ENCODE data around the gene ANKFN1.

Gene ANKFN1

GRCh38 chr17:56514899-56515298 lies 361.6 kb downstream of the ANKFN1 start:
- DNase-seq = no peak

- no peak for DNase-seq
Measured at GRCh38 chr17:56521414-56522141, 368.3 kb downstream of the ANKFN1 start.

- DNase-seq = no peak
Measured at GRCh38 chr17:56523042-56523441, 369.8 kb downstream of the ANKFN1 start.

DNA sequence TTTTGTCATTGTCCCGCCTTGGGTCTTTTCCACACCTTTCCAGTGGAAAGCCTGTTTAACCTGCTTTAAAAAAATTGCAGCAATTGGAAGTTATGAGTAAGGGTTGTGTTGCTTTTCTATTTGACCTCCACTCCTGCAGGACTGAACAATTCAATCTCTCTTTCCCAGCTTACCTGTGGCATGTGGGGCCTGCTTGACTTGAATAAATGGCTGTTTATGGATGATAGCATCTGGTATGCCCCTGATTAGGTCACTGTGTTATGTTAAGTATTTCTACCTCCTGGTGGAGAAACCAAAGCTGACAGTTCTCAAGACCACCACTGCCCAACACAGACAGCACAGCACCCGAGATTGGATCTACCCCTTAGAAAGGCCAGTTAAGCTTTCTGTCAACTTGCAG lies 375.4 kb downstream of the ANKFN1 start:
- no peak for DNase-seq

DNA sequence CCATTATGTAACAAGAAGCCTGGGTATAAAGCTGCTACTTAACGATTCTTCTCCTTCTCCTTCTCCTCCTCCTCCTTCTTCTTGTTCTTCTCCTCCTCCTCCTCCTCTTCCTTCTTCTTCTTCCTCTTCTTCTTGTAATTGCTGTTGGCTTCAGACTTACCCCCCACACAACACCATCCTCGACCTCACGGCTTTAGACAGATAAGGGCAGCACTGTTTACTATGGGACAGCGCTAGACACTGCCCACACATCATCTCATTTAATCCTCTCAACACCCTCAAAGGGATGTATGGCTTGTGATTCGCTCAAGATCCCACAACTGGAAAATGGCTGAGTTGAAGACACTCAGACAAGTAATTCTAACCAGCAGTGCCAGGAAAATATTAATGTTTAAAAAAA lies 379.7 kb downstream of the ANKFN1 start:
- DNase-seq = no peak

DNA sequence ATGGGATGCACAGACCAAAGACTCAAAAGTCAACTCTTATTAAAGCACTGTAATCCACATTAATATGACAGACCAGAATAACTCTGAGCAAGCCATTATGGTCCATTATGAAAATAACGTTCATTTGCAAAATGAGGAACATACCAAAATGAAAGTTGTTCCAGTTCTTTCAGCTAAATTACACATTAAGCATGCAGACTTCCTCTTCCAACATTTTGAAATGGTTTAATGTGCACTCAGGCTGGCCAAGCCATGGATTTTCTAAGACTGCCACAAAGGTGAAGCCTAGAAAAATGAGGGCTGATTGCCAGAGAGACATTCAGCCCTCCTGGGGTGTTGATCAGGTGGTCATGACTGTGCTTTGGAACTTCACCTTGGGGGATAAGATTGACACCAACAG lies 383.5 kb downstream of the ANKFN1 start:
- DNase-seq = no peak

DNA sequence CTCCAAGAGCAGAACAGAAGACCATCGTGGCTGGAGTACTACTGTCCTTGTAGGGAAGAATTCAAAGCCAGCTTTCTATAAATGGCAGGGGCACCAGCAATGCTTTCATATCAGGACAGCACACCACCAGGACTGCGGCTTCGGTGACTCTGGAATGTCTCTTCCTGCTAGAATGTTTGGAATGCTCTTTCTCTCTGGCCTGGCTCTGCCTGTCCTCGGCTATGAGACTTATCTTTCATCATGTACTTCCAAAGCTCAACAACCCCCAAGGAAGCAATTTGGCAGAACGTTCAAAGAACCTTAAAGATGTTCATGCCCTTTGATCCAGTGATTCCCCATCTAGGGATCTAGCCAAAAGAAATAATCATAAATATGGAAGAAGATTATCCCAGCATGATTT lies 387.6 kb downstream of the ANKFN1 start:
- no peak for DNase-seq

GRCh38 chr17:56543280-56543679 lies 390.0 kb downstream of the ANKFN1 start:
- DNase-seq = no peak

GRCh38 chr17:56545106-56545505 lies 391.8 kb downstream of the ANKFN1 start:
- no peak for DNase-seq

DNA sequence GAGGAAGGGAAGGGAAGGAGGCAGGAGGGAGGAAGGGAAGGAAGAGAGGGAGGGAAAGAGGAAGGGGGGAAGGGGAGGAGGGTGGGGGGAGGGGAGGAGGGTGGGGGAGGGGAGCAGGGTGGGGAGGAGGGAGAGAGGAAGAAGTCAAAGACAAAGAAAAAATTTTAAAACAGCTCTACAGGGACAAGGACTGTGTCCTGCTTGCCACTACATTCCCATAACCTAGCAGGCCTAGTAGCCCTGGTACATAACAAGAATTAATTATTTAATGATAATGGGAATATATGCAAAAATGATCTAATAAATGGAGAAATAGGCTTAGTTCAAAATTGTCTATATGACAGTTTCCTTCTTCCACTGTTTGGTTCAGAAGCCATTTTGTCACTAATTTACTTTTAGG lies 392.7 kb downstream of the ANKFN1 start:
- DNase-seq = no peak

GRCh38 chr17:56548661-56549060 lies 395.4 kb downstream of the ANKFN1 start:
- no peak for DNase-seq

DNA sequence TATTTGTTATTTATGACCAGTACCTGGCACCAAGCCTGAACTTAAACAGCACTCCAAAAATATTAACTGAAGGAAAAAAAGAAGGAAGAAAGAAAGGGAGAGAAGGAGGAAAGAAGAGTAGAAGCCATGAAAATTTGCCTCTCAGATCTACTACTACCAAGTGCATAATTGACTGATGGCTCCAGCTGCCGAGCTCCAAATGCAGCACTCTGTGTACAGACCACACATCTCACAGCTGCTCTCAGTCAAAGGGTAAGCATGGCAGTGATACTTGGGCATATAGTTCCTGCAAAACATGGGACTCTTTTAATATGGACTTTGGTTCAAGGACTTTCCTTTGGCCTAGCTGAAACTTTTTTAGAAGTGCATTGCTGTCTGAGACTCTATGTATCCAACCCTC lies 396.2 kb downstream of the ANKFN1 start:
- DNase-seq = no peak

GRCh38 chr17:56557682-56558081 lies 404.4 kb downstream of the ANKFN1 start:
- DNase-seq = no peak

DNA sequence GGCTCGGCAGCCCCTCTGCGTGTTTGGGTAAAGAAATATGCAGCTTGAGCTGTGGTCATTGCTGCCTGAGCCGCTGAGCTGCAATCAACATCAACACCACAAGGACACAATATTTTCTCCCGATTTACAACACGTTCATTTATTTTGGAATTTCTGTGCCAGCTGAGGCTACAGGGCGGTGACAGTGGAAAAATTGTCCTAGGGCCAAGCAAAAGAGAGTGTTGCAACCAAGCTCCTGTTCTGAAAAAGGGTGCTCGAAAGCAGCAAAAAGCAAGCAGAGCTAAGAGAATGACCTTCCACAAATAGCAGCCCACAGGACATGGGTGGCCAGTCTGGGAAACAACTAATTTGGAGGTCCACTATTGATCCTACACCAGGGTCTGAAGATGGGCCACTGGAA lies 404.8 kb downstream of the ANKFN1 start:
- no peak for DNase-seq

Data from right forelimb (tissue), 1 donor.